Choroid plexus epithelial cell (primary cell): ENCODE measurements around the gene ATP9B.

ENCODE experiments used
- DNase-seq: peaks from one replicate; pipeline ENCODE4 v3.0.0-alpha.2; 2010; ENCODE audit warnings: low read depth
- H3K4me3 ChIP-seq: 2 replicates; pipeline ENCODE4 v1.5.1; 2011; ENCODE audit warnings: low read depth, mild to moderate bottlenecking, control low read depth, low read length, moderate library complexity
- TF ChIP-seq, protein P1 (sequence below): conservative IDR thresholded peaks from 2 replicates; pipeline ENCODE4 v1.5.1; 2011; ENCODE audit warnings: low read depth, mild to moderate bottlenecking, control low read depth, inconsistent platforms, low read length, moderate library complexity

ATP9B gene

GRCh38 chr18:79217979-79218604 lies 148.9 kb downstream of the ATP9B start:
- peak; percentile 15 for DNase-seq

GRCh38 chr18:79218605-79219190 lies 149.5 kb downstream of the ATP9B start:
- DNase-seq, result no peak
- TF ChIP-seq, protein P1, sequence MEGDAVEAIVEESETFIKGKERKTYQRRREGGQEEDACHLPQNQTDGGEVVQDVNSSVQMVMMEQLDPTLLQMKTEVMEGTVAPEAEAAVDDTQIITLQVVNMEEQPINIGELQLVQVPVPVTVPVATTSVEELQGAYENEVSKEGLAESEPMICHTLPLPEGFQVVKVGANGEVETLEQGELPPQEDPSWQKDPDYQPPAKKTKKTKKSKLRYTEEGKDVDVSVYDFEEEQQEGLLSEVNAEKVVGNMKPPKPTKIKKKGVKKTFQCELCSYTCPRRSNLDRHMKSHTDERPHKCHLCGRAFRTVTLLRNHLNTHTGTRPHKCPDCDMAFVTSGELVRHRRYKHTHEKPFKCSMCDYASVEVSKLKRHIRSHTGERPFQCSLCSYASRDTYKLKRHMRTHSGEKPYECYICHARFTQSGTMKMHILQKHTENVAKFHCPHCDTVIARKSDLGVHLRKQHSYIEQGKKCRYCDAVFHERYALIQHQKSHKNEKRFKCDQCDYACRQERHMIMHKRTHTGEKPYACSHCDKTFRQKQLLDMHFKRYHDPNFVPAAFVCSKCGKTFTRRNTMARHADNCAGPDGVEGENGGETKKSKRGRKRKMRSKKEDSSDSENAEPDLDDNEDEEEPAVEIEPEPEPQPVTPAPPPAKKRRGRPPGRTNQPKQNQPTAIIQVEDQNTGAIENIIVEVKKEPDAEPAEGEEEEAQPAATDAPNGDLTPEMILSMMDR, result no peak
- H3K4me3 ChIP-seq, result no peak overlapping the region

More at GRCh38 chr18:79217979-79218604, 148.9 kb downstream of the ATP9B start:
- TF ChIP-seq, protein P1, result no peak
- H3K4me3 ChIP-seq, result no peak overlapping the region

GRCh38 chr18:79221136-79221535 lies 151.9 kb downstream of the ATP9B start:
- no peak for DNase-seq
- H3K4me3 ChIP-seq, result no peak overlapping the region
- TF ChIP-seq, protein P1, result no peak

DNA sequence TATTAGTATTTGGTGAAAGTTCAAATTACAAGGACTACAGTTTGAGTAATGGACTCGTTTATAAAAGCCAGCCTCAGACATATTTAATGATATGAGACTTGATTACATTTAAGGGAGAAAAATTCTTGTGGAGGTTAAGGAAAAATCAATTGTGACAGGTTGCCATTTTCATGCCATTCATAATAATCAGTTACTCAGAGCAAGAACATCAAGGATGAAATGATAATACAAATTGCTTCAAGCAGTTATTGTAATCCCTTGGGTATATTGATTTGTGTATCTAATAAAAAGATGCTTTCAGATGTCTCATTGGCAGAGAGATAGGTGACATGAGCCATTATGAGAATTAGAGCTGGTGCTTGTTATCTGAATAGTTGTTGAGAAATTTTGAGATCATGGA lies 153.6 kb downstream of the ATP9B start:
- TF ChIP-seq, protein P1, result no peak
- no peak overlapping the region for H3K4me3 ChIP-seq
- no peak for DNase-seq

GRCh38 chr18:79223431-79223830 lies 154.2 kb downstream of the ATP9B start:
- DNase-seq, result no peak
- no peak overlapping the region for H3K4me3 ChIP-seq
- TF ChIP-seq, protein P1, result no peak

DNA sequence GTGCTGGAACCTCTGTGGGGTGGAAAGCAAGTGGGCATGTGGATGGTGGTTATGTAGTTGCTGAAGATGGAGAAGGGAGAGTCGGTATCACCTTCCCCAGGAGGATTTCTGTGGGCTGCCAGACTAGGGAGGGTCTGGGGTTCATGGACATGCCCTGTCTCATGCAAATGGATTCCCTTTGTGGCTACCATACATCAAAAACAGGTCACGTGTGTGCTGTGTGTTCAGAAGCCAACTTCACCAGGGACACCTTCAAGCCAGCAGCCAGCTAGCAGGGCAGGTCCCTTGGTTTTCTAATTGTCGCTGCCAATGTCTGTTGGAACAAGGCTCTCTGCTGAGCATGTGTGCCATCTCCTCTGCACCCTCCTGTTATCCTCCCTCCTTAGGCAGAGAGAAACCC lies 155.2 kb downstream of the ATP9B start:
- no peak overlapping the region for H3K4me3 ChIP-seq
- DNase-seq, result no peak
- TF ChIP-seq, protein P1, result no peak

DNA sequence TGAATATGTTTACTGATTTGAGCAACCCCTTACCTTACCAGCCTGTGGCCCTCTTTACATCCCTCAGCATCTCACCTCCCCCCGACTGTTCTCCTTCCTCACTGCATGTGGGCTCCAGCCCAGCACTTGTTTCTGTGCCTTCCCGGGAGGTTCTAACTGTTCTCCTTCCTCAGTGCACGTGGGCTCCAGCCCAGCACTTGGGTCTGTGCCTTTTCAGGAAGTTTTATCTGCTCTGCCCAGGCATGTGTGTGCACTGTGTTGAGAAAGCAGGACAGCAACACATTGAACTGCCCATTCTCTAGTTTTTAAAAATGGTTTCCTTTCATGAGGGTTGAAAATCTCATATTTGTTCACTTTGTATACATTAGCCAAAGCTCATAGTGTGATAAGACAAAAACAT lies 158.4 kb downstream of the ATP9B start:
- TF ChIP-seq, protein P1, result no peak
- no peak for DNase-seq
- no peak overlapping the region for H3K4me3 ChIP-seq
